PC-3 (cell line): ENCODE data around the gene CAMK1D. TPM values are rescaled to one million over a fixed set of nuclear protein-coding genes. Genes with fewer than 3 reads are reported as not detected.

Source experiments
- ATAC-seq: fragments of 200-7000 bp; cut with Tn5 transposase; 2 replicates; pipeline ENCODE4 v1.9.1; 2020; ENCODE audit warnings: mild to moderate bottlenecking, moderate library complexity
- BruUV-seq: library from RNA; stranded (reverse); fragments of 400-500 nt; replicated peaks from 2 replicates; lab custom pipeline; 2021; lab: Mats Ljungman, UMichigan
- CTCF ChIA-PET: fragments of 300-600 bp; sonication (Branson Sonifier 250); formaldehyde crosslinking; loops from one replicate; lab custom pipeline; 2022; ENCODE audit warnings: antibody characterized with exemption; lab: Charles Lee
- POLR2A ChIA-PET: fragments of 300-600 bp; sonication (Branson Sonifier 250); formaldehyde crosslinking; loops from one replicate; lab custom pipeline; 2022; ENCODE audit warnings: antibody characterized with exemption; ENCODE audit not compliant: unreplicated experiment; lab: Charles Lee
- DNase-seq: peaks from one replicate; pipeline ENCODE4 v3.0.0-alpha.2; 2015
- H2AFZ ChIP-seq: fragments of 300-600 bp; sonication (generic); 2 replicates; pipeline ENCODE4 v1.6.0; 2016; ENCODE audit warnings: antibody characterized with exemption, low read length
- H3F3A ChIP-seq: fragments of 300-600 bp; sonication (generic); one replicate; pipeline ENCODE4 v1.6.0; 2017; ENCODE audit warnings: antibody characterized with exemption, low read length, control low read depth, mild to moderate bottlenecking; ENCODE audit not compliant: unreplicated experiment
- H3K27ac ChIP-seq: fragments of 300-600 bp; sonication (generic); 2 replicates; pipeline ENCODE4 v1.5.1; 2016; ENCODE audit warnings: mild to moderate bottlenecking, low read length
- H3K27me3 ChIP-seq: fragments of 300-600 bp; sonication (generic); 2 replicates; pipeline ENCODE4 v1.6.1; 2016; ENCODE audit warnings: low read length, mixed read lengths
- H3K36me3 ChIP-seq: fragments of 300-600 bp; sonication (generic); 2 replicates; pipeline ENCODE4 v1.6.1; 2016; ENCODE audit warnings: low read depth, mixed run types, low read length, mixed read lengths
- H3K4me1 ChIP-seq: fragments of 300-600 bp; sonication (generic); 2 replicates; pipeline ENCODE4 v1.5.1; 2016; ENCODE audit warnings: low read length; ENCODE audit not compliant: insufficient read depth
- H3K4me2 ChIP-seq: fragments of 300-600 bp; sonication (generic); 2 replicates; pipeline ENCODE4 v1.6.0; 2016; ENCODE audit warnings: low read length
- H3K4me3 ChIP-seq: fragments of 300-600 bp; sonication (generic); 2 replicates; pipeline ENCODE4 v1.5.1; 2016; ENCODE audit warnings: mild to moderate bottlenecking, low read length, mixed read lengths
- H3K79me2 ChIP-seq: fragments of 300-600 bp; sonication (generic); 2 replicates; pipeline ENCODE4 v1.6.1; 2017; ENCODE audit warnings: low read length, mixed read lengths
- H3K9ac ChIP-seq: fragments of 300-600 bp; sonication (generic); 2 replicates; pipeline ENCODE4 v1.6.0; 2016; ENCODE audit warnings: mild to moderate bottlenecking, low read length
- H3K9me2 ChIP-seq: fragments of 300-600 bp; sonication (generic); replicated peaks from 2 replicates; pipeline ENCODE4 v1.6.1; 2016; ENCODE audit warnings: mixed run types, low read length, mixed read lengths
- H3K9me3 ChIP-seq: fragments of 300-600 bp; sonication (generic); 2 replicates; pipeline ENCODE4 v1.6.1; 2016; ENCODE audit warnings: low read length, mixed read lengths
- H4K20me1 ChIP-seq: fragments of 300-600 bp; sonication (generic); 2 replicates; pipeline ENCODE4 v1.6.1; 2016; ENCODE audit warnings: low read length, mixed read lengths
- EZH2 ChIP-seq: fragments of 300-600 bp; sonication (generic); IDR thresholded peaks from one replicate; pipeline ENCODE4 v1.6.1; 2017; ENCODE audit warnings: antibody characterized with exemption, mild to moderate bottlenecking, low read length; ENCODE audit not compliant: unreplicated experiment
- EZH2phosphoT487 ChIP-seq: fragments of 300-600 bp; sonication (generic); IDR thresholded peaks from 2 replicates; pipeline ENCODE4 v1.6.1; 2018; ENCODE audit warnings: mild to moderate bottlenecking, antibody characterized with exemption, low read length, borderline replicate concordance
- intact Hi-C: fragments of 100-400 bp; cut with micrococcal nuclease; formaldehyde crosslinking; loops from 2 replicates; pipeline ENCODE4 v1.9.0; 2023
- total RNA-seq: library from RNA; depleted of rRNA; stranded (reverse); fragments of >200 nt; gene quantifications from 2 replicates; pipeline ENCODE4 v1.2.3, GENCODE V29; 2014
- TF ChIP-seq, protein P1 (sequence below): fragments of 300-600 bp; sonication (generic); conservative IDR thresholded peaks from 2 replicates; pipeline ENCODE4 v1.5.1; 2017; ENCODE audit warnings: antibody characterized with exemption, low read depth, mild to moderate bottlenecking, low read length

CAMK1D gene
- total RNA-seq, 1 experiment from 2014 or later, result 1.3 TPM

DNA sequence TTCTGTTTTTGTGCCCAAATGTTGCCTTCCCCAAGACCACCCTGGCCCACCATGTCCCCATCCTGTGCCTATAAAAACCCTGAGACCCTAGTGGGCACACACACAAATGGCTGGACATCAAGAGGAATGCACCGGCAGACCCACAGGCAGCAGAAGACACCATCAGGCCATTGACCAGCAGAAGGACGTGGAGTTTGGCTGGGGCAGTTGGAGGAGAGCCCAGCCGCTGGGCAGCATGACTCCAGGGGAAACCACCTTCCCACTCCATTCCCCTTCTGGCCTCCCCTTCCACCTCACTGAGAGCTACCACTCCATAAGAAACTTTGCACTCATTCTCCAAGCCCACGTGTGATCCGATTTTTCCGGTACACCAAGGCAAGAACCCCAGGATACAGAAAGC is 309.2 kb downstream of the CAMK1D start:
- intact Hi-C loops, result loop anchor here (10.0 kb wide), 1 partner anchor 194 kb away; no protein-coding TSS in a partner anchor
- POLR2A ChIA-PET, result no interaction called here
- Histone ChIP-seq H3K4me2 (no peak overlapping the region), H2AFZ (no peak overlapping the region), H3F3A (no peaks in the 10 kb centered on the region), H3K79me2 (no peaks in the 10 kb centered on the region), H3K9ac (no peak overlapping the region), H3K27ac (no peak overlapping the region), H3K9me3 (no peaks in the 10 kb centered on the region), H3K4me1 (peaks cover under 1% of the 10 kb centered on the region; the same call in 1 of the 2 replicates), H3K27me3 (no peaks in the 10 kb centered on the region), H3K4me3 (no peak overlapping the region), H4K20me1 (no peaks in the 10 kb centered on the region), H3K9me2 (no peaks in the 10 kb centered on the region), H3K36me3 (no peaks in the 10 kb centered on the region; the same call in 1 of the 2 replicates)
- BruUV-seq, result no TSS peak
- DNase-seq (no peak), ATAC-seq (no peak)
- CTCF ChIA-PET, result no interaction called here
- no peak for TF ChIP-seq EZH2

- no peak overlapping the region for H3K27ac ChIP-seq
- H2AFZ ChIP-seq, result no peak overlapping the region
- H3K4me3 ChIP-seq, result no peak overlapping the region
- peaks cover 8% of the 10 kb centered on the region; the same call in 1 of the 2 replicates for H3K4me1 ChIP-seq
- no peaks in the 10 kb centered on the region for H3K27me3 ChIP-seq
- CTCF ChIA-PET, result no interaction called here
- intact Hi-C loops, result loop anchor here (10.0 kb wide), 1 partner anchor 195 kb away; no protein-coding TSS in a partner anchor
- H4K20me1 ChIP-seq, result no peaks in the 10 kb centered on the region
- no TSS peak for BruUV-seq
- no peak overlapping the region for H3K9ac ChIP-seq
- ATAC-seq (no peak), DNase-seq (no peak)
- H3K4me2 ChIP-seq, result no peak overlapping the region
- H3F3A ChIP-seq, result no peaks in the 10 kb centered on the region
- TF ChIP-seq, protein P1, sequence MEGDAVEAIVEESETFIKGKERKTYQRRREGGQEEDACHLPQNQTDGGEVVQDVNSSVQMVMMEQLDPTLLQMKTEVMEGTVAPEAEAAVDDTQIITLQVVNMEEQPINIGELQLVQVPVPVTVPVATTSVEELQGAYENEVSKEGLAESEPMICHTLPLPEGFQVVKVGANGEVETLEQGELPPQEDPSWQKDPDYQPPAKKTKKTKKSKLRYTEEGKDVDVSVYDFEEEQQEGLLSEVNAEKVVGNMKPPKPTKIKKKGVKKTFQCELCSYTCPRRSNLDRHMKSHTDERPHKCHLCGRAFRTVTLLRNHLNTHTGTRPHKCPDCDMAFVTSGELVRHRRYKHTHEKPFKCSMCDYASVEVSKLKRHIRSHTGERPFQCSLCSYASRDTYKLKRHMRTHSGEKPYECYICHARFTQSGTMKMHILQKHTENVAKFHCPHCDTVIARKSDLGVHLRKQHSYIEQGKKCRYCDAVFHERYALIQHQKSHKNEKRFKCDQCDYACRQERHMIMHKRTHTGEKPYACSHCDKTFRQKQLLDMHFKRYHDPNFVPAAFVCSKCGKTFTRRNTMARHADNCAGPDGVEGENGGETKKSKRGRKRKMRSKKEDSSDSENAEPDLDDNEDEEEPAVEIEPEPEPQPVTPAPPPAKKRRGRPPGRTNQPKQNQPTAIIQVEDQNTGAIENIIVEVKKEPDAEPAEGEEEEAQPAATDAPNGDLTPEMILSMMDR, result no peak
- TF ChIP-seq EZH2, result no peak
- no peaks in the 10 kb centered on the region for H3K9me3 ChIP-seq
- H3K9me2 ChIP-seq, result no peaks in the 10 kb centered on the region
- POLR2A ChIA-PET, result no interaction called here
- H3K79me2 ChIP-seq, result no peaks in the 10 kb centered on the region
- no peaks in the 10 kb centered on the region; the same call in 1 of the 2 replicates for H3K36me3 ChIP-seq
Observed at GRCh38 chr10:12659706-12660105, 310.4 kb downstream of the CAMK1D start.

- BruUV-seq, result no TSS peak
Observed at GRCh38 chr10:12660812-12661211, 311.5 kb downstream of the CAMK1D start.

More at GRCh38 chr10:12660812-12661211, 311.5 kb downstream of the CAMK1D start:
- TF ChIP-seq EZH2, result no peak
- TF ChIP-seq, protein P1, result no peak
- no peak for TF ChIP-seq EZH2phosphoT487
- POLR2A ChIA-PET, result no interaction called here
- CTCF ChIA-PET, result no interaction called here
- Histone ChIP-seq H3K4me1 (peaks cover 8% of the 10 kb centered on the region; the same call in 1 of the 2 replicates), H3K4me2 (no peak overlapping the region), H3K79me2 (no peaks in the 10 kb centered on the region), H4K20me1 (no peaks in the 10 kb centered on the region), H3K9me2 (no peaks in the 10 kb centered on the region), H3K27me3 (no peaks in the 10 kb centered on the region), H3K9ac (no peak overlapping the region), H3K4me3 (no peak overlapping the region), H3F3A (no peaks in the 10 kb centered on the region), H3K36me3 (no peaks in the 10 kb centered on the region; the same call in 1 of the 2 replicates), H3K9me3 (no peaks in the 10 kb centered on the region), H3K27ac (no peak overlapping the region), H2AFZ (no peak overlapping the region)
- intact Hi-C loops, result no loop called here
- no peak for ATAC-seq
- DNase-seq, result no peak
